Frontal cortex (tissue), 4 donors: Measurements from ENCODE around the gene ACTR8. TPM values are rescaled to one million over a fixed set of nuclear protein-coding genes. Genes with fewer than 3 reads are reported as not detected.

Experiments
- DNase-seq, 2 donors: peaks; one replicate each; pipeline ENCODE4 v3.0.0; 2012; ENCODE audit warnings: low spot score in 2 of 2
- FAIRE-seq: peaks from 2 replicates; lab custom pipeline; 2012; peaks lifted over from hg19 to GRCh38; lab: Jason Lieb, UNC
- total RNA-seq: library from RNA; depleted of rRNA; stranded (reverse); fragments of >200 nt; gene quantifications from one replicate; pipeline ENCODE4 v1.2.3, GENCODE V29; 2014
- donor health status: control.
- donor health status: control.
- donor health status: control.

The ACTR8 gene
- total RNA-seq, 1 donor from 2014 or later, result 57.5 TPM

GRCh38 chr3:53837331-53837730, 44.6 kb downstream of the ACTR8 start:
- FAIRE-seq (no peak), DNase-seq (no peak)

GRCh38 chr3:53836084-53836872, 45.7 kb downstream of the ACTR8 start:
- no peak for FAIRE-seq

GRCh38 chr3:53835257-53835656, 46.7 kb downstream of the ACTR8 start:
- DNase-seq, result no peak
- FAIRE-seq, result no peak

More at GRCh38 chr3:53836084-53836872, 45.7 kb downstream of the ACTR8 start:
- DNase-seq, result no peak

GRCh38 chr3:53834429-53835095, 47.4 kb downstream of the ACTR8 start:
- no peak for FAIRE-seq
- DNase-seq, result no peak

GRCh38 chr3:53833700-53834099, 48.3 kb downstream of the ACTR8 start:
- FAIRE-seq, result no peak
- DNase-seq, result no peak

- no peak for FAIRE-seq
Measured at GRCh38 chr3:53833053-53833645, 48.8 kb downstream of the ACTR8 start.

GRCh38 chr3:53830944-53831343, 51.0 kb downstream of the ACTR8 start:
- DNase-seq, result no peak
- no peak for FAIRE-seq

More at GRCh38 chr3:53833053-53833645, 48.8 kb downstream of the ACTR8 start:
- DNase-seq, result no peak

GRCh38 chr3:53829605-53830004, 52.3 kb downstream of the ACTR8 start:
- FAIRE-seq (no peak), DNase-seq (no peak)

- FAIRE-seq, result no peak
- no peak for DNase-seq
Measured at GRCh38 chr3:53828581-53828980, 53.4 kb downstream of the ACTR8 start.

GRCh38 chr3:53826048-53826447, 55.9 kb downstream of the ACTR8 start:
- no peak for FAIRE-seq

GRCh38 chr3:53824795-53825194, 57.2 kb downstream of the ACTR8 start:
- no peak for DNase-seq
- no peak for FAIRE-seq

More at GRCh38 chr3:53826048-53826447, 55.9 kb downstream of the ACTR8 start:
- DNase-seq, result no peak

- no peak for DNase-seq
- FAIRE-seq, result no peak
Measured at GRCh38 chr3:53823956-53824657, 57.8 kb downstream of the ACTR8 start.

- no peak for FAIRE-seq
- DNase-seq, result no peak
Measured at GRCh38 chr3:53823026-53823955, 58.7 kb downstream of the ACTR8 start.

- FAIRE-seq, result no peak
Measured at GRCh38 chr3:53822331-53822741, 59.6 kb downstream of the ACTR8 start.

GRCh38 chr3:53821631-53822121, 60.3 kb downstream of the ACTR8 start:
- DNase-seq (no peak), FAIRE-seq (no peak)

More at GRCh38 chr3:53822331-53822741, 59.6 kb downstream of the ACTR8 start:
- no peak for DNase-seq

GRCh38 chr3:53820756-53821580, 61.0 kb downstream of the ACTR8 start:
- FAIRE-seq (no peak), DNase-seq (no peak)

- DNase-seq (no peak), FAIRE-seq (no peak)
Measured at GRCh38 chr3:53820084-53820483, 61.9 kb downstream of the ACTR8 start.
